ENCODE measurements around the gene GSE1. TPM values are rescaled to one million over a fixed set of nuclear protein-coding genes. Genes with fewer than 3 reads are reported as not detected.

Gene GSE1
- total and polyA plus RNA-seq, 11 donors: 18.1 to 48.4 (median 37.1) TPM

DNA sequence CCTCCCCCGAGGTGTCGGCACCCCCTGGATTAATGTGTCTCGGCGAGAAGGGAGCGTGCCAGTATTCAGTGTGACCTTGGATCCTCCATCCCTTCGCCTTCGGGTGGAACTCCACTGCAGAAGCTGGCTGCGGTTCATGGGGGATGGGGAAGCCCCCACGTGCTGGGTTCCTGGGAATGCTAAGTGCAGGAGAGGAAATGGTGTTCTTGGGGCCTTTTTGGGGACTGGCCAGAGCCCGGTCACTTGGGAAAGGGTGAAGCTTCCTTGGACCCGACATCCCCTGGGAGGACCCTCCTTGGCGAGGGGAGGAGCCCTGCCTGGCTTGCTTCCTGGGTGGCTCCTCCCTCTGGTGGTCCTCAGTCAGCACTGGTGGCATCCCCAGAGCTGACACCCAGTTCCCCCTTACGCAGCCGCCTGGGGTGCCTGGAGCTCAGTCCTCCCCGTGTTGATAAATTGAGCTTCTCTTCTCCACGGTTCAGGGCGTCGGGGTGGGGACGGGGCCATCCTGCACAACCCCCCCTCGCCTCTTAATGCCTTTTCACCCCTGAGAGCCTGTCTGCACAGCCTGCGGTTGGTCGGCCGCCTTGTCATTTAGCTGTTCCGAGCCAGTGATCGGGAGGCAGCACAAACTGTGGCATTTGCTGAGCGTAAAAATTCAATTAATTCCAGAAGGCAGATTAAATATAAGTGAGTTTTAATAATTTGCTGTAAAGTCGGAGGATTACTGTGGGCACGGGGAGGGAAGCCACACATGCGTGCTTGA is 30.7 kb upstream of the GSE1 start:
- H3K4me3 ChIP-seq: no peak overlapping the region
- intact Hi-C loops (cut with DNase I): no loop called here
- ATAC-seq: no peak
- peaks cover 0 to 18% (median 6%) of the 10 kb centered on the region in 12 donors for H3K4me1 ChIP-seq
- no peaks in the 10 kb centered on the region for H3K36me3 ChIP-seq
- DNase-seq: no peak
- no peak for TF ChIP-seq CTCF (IDR thresholded peaks at IDR 0.05)
- no peak for TF ChIP-seq POLR2A (IDR thresholded peaks at IDR 0.05)
- WGBS, 4 donors: 75 to 80% (median 78%) methylated on average over 29 of the region's 29 CpGs
- H3K27me3 ChIP-seq: no peaks in the 10 kb centered on the region
- H3K9me3 ChIP-seq: no peaks in the 10 kb centered on the region
- H3K27ac ChIP-seq: peak overlapping the region in 1 of 12 donors; percentile 49

DNA sequence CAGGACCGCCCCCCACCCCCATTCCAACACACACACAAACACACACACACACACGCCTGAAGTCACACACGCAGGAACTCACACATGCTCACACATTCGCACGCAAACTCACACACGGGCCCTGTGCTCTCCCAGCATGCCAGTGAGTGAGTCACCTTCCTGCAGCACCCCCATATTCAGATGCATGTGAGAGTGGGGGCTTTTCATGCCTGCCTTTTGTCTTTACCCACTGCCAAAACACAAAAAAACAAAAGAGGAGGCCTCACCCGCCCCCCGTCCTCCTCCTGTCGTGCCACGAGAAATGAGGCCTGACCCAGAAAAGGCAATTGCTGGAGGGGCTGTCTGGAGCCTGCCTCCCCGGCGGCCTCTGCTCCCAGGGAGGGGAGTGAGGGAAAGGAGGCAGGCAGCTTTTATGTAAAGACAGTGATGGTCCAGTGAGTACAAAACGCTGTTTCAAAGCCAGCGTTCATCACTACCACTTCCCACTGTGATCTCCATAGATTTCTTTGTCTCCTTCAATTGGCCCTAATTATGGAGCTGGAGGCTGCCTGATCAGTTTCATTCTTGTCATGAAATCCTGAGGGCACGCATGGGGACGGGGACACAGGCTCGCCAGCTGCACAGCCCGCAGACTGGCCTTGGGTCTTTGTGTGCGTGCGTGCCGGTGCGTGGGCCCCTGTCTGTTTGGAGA is 29.5 kb upstream of the GSE1 start:
- H3K9me3 ChIP-seq: no peaks in the 10 kb centered on the region
- ATAC-seq: no peak
- peaks cover 0 to 24% (median 7%) of the 10 kb centered on the region in 12 donors for H3K4me1 ChIP-seq

GRCh38 chr16:85584267-85584666 is 28.9 kb upstream of the GSE1 start:
- WGBS, 4 donors: 95 to 97% (median 96%) methylated on average over 14 of the region's 14 CpGs
- peaks cover 0 to 29% (median 9%) of the 10 kb centered on the region in 12 donors for H3K4me1 ChIP-seq
- intact Hi-C loops (cut with DNase I): no loop called here
- H3K36me3 ChIP-seq: no peaks in the 10 kb centered on the region
- no peak for TF ChIP-seq CTCF (IDR thresholded peaks at IDR 0.05)
- TF ChIP-seq POLR2A (IDR thresholded peaks at IDR 0.05): no peak
- no peak overlapping the region for H3K4me3 ChIP-seq
- DNase-seq: no peak
- no peak overlapping the region for H3K27ac ChIP-seq
- H3K27me3 ChIP-seq: no peaks in the 10 kb centered on the region
- no peaks in the 10 kb centered on the region for H3K9me3 ChIP-seq
- no peak for ATAC-seq

More for the DNA sequence above, 29.5 kb upstream of the GSE1 start:
- Histone ChIP-seq H3K4me3 (no peak overlapping the region), H3K27ac (peak overlapping the region in 1 of 12 donors; percentile 49), H3K36me3 (no peaks in the 10 kb centered on the region), H3K27me3 (no peaks in the 10 kb centered on the region)
- TF ChIP-seq CTCF (IDR thresholded peaks at IDR 0.05) (no peak), POLR2A (IDR thresholded peaks at IDR 0.05) (no peak)
- intact Hi-C loops (cut with DNase I): no loop called here
- WGBS, 4 donors: 86 to 90% (median 87%) methylated on average over 22 of the region's 22 CpGs
- DNase-seq: no peak

DNA sequence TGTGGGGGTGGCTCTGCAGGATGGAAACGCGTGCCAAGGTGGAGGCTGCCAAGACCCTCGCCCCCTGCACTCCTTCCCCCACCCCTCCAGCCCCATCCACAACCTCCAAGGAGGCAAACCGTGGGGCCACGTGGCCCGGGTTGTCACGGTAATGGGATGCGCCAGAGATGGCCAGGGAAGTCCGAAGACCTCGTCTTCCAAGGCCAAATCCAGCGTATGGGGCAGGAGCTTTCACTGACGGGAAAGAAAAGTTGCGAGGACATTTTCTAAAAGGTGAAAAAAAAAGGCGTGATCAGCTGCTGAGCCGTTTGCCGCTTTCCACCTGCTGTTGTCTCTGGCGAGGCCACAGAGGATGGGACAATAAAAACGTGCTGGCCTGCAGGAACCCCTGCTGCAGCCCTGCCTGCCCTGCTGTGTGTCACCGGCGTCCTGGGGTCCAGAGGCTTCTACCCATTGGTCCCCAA is 28.3 kb upstream of the GSE1 start:
- 87 to 93% (median 90%) methylated on average over 20 of the region's 20 CpGs for WGBS, 4 donors
- DNase-seq (no peak), ATAC-seq (no peak)
- Histone ChIP-seq H3K27me3 (no peaks in the 10 kb centered on the region), H3K9me3 (no peaks in the 10 kb centered on the region), H3K27ac (no peak overlapping the region), H3K4me1 (peaks cover 0 to 28% (median 9%) of the 10 kb centered on the region in 12 donors), H3K4me3 (no peak overlapping the region), H3K36me3 (no peaks in the 10 kb centered on the region)
- intact Hi-C loops (cut with DNase I): no loop called here
- TF ChIP-seq POLR2A (IDR thresholded peaks at IDR 0.05) (no peak), CTCF (IDR thresholded peaks at IDR 0.05) (no peak)
